Memory B cell (primary cell): ENCODE results near the gene STXBP1.

ENCODE experiments used
- ATAC-seq: fragments of 150-1000 bp; cut with Tn5 transposase; 2 replicates; pipeline ENCODE4 v1.10.0; 2021; ENCODE audit warnings: low read depth, mild to moderate bottlenecking, moderate library complexity
- DNase-seq, 2 donors: peaks; one replicate each; pipeline ENCODE4 v3.0.0; 2022; ENCODE audit warnings: low spot score in 2 of 2
- H3K27ac Mint-ChIP-seq: one replicate; pipeline ENCODE4 v1.8.0; 2022; ENCODE audit warnings: mild to moderate bottlenecking, moderate library complexity, mixed read lengths
- H3K27me3 Mint-ChIP-seq: one replicate; pipeline ENCODE4 v1.8.0; 2022; ENCODE audit warnings: mixed read lengths
- H3K36me3 Mint-ChIP-seq: one replicate; pipeline ENCODE4 v1.8.0; 2022; ENCODE audit warnings: mild to moderate bottlenecking, mixed read lengths
- H3K4me1 Mint-ChIP-seq: one replicate; pipeline ENCODE4 v1.8.0; 2022; ENCODE audit warnings: mixed read lengths
- H3K4me3 Mint-ChIP-seq: one replicate; pipeline ENCODE4 v1.8.0; 2022; ENCODE audit warnings: mild to moderate bottlenecking, moderate library complexity, mixed read lengths
- H3K9me3 Mint-ChIP-seq: one replicate; pipeline ENCODE4 v1.8.0; 2022; ENCODE audit warnings: mixed read lengths

STXBP1 gene

GRCh38 chr9:127586096-127586495 is 26.0 kb upstream of the STXBP1 start:
- Mint-ChIP-seq H3K4me1 (peaks cover 2% of the 10 kb centered on the region), H3K27me3 (peaks cover 12% of the 10 kb centered on the region), H3K9me3 (no peaks in the 10 kb centered on the region), H3K36me3 (no peaks in the 10 kb centered on the region), H3K4me3 (no peak overlapping the region), H3K27ac (no peak overlapping the region)
- DNase-seq = no peak
- ATAC-seq = no peak

DNA sequence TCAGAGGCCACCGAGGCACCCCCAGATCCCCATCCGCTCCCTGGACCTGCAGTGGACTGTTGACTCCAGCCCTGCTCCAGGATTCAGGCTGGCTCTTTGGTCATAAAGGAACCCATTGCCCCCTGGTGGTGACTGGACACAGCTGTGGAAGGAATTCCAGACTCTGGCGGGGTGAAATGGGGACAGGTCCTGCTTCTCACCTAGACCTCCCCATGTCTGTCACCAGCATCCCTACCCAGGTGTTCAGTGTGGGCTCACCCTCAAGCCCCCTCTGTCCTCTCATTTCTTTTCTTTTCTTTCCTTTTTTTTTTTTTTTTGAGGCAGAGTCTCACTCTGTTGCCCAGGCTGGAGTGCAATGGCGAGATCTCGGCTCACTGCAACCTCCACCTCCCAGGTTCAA is 25.5 kb upstream of the STXBP1 start:
- no peak overlapping the region for H3K27ac Mint-ChIP-seq
- H3K9me3 Mint-ChIP-seq = no peaks in the 10 kb centered on the region
- no peaks in the 10 kb centered on the region for H3K36me3 Mint-ChIP-seq
- ATAC-seq = peak; percentile 72
- peaks cover 2% of the 10 kb centered on the region for H3K4me1 Mint-ChIP-seq
- peaks cover 12% of the 10 kb centered on the region for H3K27me3 Mint-ChIP-seq
- H3K4me3 Mint-ChIP-seq = no peak overlapping the region
- peak; percentile 46 to 49 for DNase-seq

- Mint-ChIP-seq H3K27ac (no peak overlapping the region), H3K27me3 (peaks cover 9% of the 10 kb centered on the region), H3K9me3 (no peaks in the 10 kb centered on the region), H3K36me3 (no peaks in the 10 kb centered on the region), H3K4me3 (no peak overlapping the region), H3K4me1 (peaks cover 2% of the 10 kb centered on the region)
- DNase-seq (no peak), ATAC-seq (no peak)
These were observed 24.1 kb upstream of the STXBP1 start for GRCh38 chr9:127587966-127588365.

- ATAC-seq = no peak
- Mint-ChIP-seq H3K4me3 (no peak overlapping the region), H3K4me1 (peaks cover 2% of the 10 kb centered on the region), H3K27ac (no peak overlapping the region), H3K36me3 (no peaks in the 10 kb centered on the region), H3K27me3 (peaks cover 9% of the 10 kb centered on the region), H3K9me3 (no peaks in the 10 kb centered on the region)
- DNase-seq = no peak
These were observed 23.2 kb upstream of the STXBP1 start for GRCh38 chr9:127588740-127589506.

DNA sequence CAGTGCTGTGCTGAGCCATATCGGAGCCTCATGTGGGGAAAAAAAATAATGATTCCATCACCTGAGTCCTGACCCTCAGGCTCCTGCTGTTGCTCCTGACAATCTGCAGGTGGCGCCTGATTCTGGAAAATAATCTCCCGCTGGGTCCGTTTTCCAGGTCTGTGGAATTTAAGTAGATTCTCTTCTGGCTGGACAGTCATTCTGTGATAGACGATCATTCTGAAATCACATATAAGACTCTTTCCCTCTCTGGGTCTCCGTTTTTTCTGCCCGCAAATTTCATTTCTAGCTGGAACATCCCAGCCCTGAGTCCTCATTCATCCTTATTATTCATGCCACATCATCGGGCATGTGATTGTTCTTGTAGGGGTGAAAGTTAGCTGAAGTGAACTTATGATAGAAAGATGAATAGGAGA is 22.1 kb upstream of the STXBP1 start:
- H3K36me3 Mint-ChIP-seq = no peaks in the 10 kb centered on the region
- no peak for DNase-seq
- no peak overlapping the region for H3K4me3 Mint-ChIP-seq
- H3K27ac Mint-ChIP-seq = no peak overlapping the region
- ATAC-seq = peak; percentile 65
- peaks cover 9% of the 10 kb centered on the region for H3K27me3 Mint-ChIP-seq
- H3K4me1 Mint-ChIP-seq = peaks cover 2% of the 10 kb centered on the region
- H3K9me3 Mint-ChIP-seq = no peaks in the 10 kb centered on the region

GRCh38 chr9:127595611-127596010 is 16.5 kb upstream of the STXBP1 start:
- DNase-seq = no peak
- H3K9me3 Mint-ChIP-seq = no peaks in the 10 kb centered on the region
- no peaks in the 10 kb centered on the region for H3K4me1 Mint-ChIP-seq
- no peak overlapping the region for H3K27ac Mint-ChIP-seq
- ATAC-seq = no peak
- no peaks in the 10 kb centered on the region for H3K36me3 Mint-ChIP-seq
- H3K27me3 Mint-ChIP-seq = peaks cover 3% of the 10 kb centered on the region
- no peak overlapping the region for H3K4me3 Mint-ChIP-seq

- Mint-ChIP-seq H3K36me3 (no peaks in the 10 kb centered on the region), H3K9me3 (no peaks in the 10 kb centered on the region), H3K27me3 (peaks cover 3% of the 10 kb centered on the region), H3K27ac (no peak overlapping the region), H3K4me3 (no peak overlapping the region), H3K4me1 (no peaks in the 10 kb centered on the region)
- DNase-seq (no peak), ATAC-seq (no peak)
These were observed 13.1 kb upstream of the STXBP1 start for GRCh38 chr9:127598839-127599549.

- Mint-ChIP-seq H3K9me3 (no peaks in the 10 kb centered on the region), H3K27me3 (peaks cover 3% of the 10 kb centered on the region), H3K4me3 (no peak overlapping the region), H3K36me3 (no peaks in the 10 kb centered on the region), H3K27ac (no peak overlapping the region), H3K4me1 (no peaks in the 10 kb centered on the region)
- DNase-seq = no peak
- ATAC-seq = no peak
These were observed 12.6 kb upstream of the STXBP1 start for GRCh38 chr9:127599550-127599891.

DNA sequence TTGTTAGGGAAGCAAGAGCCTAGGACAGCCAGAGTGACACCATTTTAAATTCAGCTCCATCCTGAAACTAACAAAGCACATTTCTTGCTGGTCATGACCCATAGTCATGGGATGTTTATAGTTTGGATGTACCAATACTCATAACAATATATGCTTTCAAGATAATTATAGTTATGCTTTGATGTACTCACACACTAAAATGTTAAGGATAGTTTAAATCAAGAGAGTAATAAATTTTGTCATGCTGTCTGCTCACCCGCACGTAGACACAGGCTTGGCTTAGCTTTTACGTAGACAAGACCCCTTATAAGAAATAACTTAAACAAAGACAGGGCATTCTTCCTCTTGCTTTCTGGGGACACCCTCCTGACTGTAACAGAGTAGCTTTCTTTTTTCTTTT is 8.9 kb upstream of the STXBP1 start:
- H3K4me1 Mint-ChIP-seq = peaks cover 3% of the 10 kb centered on the region
- H3K36me3 Mint-ChIP-seq = no peaks in the 10 kb centered on the region
- no peak overlapping the region for H3K27ac Mint-ChIP-seq
- H3K9me3 Mint-ChIP-seq = no peaks in the 10 kb centered on the region
- DNase-seq (no peak), ATAC-seq (no peak)
- H3K27me3 Mint-ChIP-seq = peaks cover 5% of the 10 kb centered on the region
- H3K4me3 Mint-ChIP-seq = no peak overlapping the region

DNA sequence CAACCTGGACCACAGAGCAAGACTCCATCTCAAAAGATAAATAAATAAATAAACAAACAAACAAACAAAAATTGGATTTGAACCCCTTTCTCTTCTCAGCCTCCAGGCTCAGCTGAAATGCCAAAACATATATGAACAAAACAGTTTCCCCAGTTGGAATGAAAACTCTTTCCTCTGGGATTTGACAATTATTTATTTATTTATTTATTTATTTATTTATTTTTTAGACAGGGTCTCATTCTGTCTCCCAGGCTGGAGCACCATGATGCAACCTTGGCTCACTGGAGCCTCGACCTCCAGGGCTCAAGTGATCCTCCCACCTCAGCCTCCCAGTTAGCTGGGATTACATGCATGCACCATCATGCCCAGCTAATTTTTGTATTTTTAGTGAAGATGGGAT is 6.0 kb upstream of the STXBP1 start:
- DNase-seq = no peak
- Mint-ChIP-seq H3K4me1 (peaks cover 11% of the 10 kb centered on the region), H3K27ac (no peak overlapping the region), H3K9me3 (no peaks in the 10 kb centered on the region), H3K27me3 (peaks cover 15% of the 10 kb centered on the region), H3K4me3 (no peak overlapping the region), H3K36me3 (no peaks in the 10 kb centered on the region)
- no peak for ATAC-seq

DNA sequence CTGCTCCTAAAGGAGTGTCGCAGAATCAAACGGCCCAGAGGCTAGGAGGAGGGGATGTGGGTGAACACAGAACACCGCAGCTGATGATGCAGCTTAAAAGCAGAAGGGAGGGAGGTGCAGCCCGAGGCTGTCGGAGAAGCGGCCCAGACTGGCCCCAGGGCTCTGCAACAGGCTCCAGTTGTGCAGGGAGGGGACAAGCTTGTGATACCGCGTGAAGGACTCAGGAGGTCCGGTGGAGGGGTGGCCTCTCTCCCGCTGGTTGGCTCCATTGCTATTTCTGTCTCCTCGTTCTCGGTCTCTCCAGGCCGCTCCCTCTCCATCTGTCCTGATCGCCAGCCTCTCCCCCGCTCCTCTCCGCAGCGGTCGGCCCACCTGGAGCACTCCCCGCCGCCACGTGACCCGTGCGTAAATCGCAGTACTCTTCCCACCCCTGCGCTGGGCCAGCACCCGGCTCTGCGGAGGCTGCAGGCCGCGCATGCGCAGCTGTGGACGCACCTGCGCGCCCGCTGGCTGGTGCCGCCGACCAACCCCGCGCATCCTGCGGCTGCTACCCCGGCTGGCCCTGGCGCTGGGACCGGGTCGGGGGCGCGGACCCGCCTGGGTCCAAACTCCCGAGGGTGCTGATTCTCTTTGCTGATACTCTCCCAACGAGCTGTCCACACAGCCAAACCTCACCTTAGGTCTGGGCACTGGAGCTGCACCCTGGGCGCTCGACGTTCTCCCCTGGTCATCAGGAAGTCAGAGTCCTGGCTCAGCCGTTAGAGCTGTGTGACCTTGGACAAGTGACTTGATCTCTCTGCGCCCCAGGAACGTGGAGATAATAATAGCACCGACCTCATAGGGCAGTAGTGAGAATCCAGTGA is 3.7 kb upstream of the STXBP1 start:
- H3K9me3 Mint-ChIP-seq = no peaks in the 10 kb centered on the region
- H3K4me3 Mint-ChIP-seq = peak overlapping the region; percentile 87
- peak; percentile 65 to 69 for DNase-seq
- H3K27me3 Mint-ChIP-seq = peaks cover 20% of the 10 kb centered on the region
- H3K4me1 Mint-ChIP-seq = peaks cover 20% of the 10 kb centered on the region
- ATAC-seq = peak; percentile 60
- no peaks in the 10 kb centered on the region for H3K36me3 Mint-ChIP-seq
- peak overlapping the region; percentile 69 for H3K27ac Mint-ChIP-seq

GRCh38 chr9:127611603-127611898 is 526 bp upstream of the STXBP1 start:
- DNase-seq (no peak), ATAC-seq (no peak)
- Mint-ChIP-seq H3K36me3 (no peaks in the 10 kb centered on the region), H3K27me3 (peaks cover 23% of the 10 kb centered on the region), H3K27ac (peak overlapping the region; percentile 10), H3K4me3 (peak overlapping the region; percentile 95), H3K9me3 (no peaks in the 10 kb centered on the region), H3K4me1 (peaks cover 23% of the 10 kb centered on the region)

GRCh38 chr9:127612939-127613582 is 984 bp downstream of the STXBP1 start:
- peak overlapping the region; percentile 82 for H3K4me3 Mint-ChIP-seq
- H3K4me1 Mint-ChIP-seq = peaks cover 22% of the 10 kb centered on the region
- no peaks in the 10 kb centered on the region for H3K36me3 Mint-ChIP-seq
- DNase-seq (peak in 1 of 2 donors; percentile 34), ATAC-seq (no peak)
- no peak overlapping the region for H3K27ac Mint-ChIP-seq
- peaks cover 21% of the 10 kb centered on the region for H3K27me3 Mint-ChIP-seq
- H3K9me3 Mint-ChIP-seq = no peaks in the 10 kb centered on the region

DNA sequence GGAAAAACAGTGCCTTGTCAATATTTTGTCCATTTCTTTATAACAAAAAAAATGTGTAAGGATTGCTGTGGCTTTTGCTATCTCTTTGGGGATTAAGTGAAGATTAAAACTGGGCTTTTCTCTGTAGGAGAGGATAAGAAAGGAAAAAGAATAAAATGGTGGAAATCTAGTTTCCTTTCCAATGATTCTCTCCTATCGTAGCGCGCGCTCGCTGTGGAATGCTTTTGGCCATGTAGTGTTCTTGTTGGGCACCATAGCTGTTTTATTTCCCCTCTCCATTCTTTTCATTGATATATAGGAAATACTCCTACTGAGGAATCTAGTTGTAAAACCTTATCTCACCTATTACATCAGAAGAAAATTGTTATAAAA is 1.5 kb downstream of the STXBP1 start:
- no peaks in the 10 kb centered on the region for H3K9me3 Mint-ChIP-seq

More for the DNA sequence above, 1.5 kb downstream of the STXBP1 start:
- no peak for ATAC-seq
- no peak for DNase-seq
- Mint-ChIP-seq H3K4me3 (peak overlapping the region; percentile 82), H3K36me3 (no peaks in the 10 kb centered on the region), H3K27ac (no peak overlapping the region), H3K27me3 (peaks cover 21% of the 10 kb centered on the region), H3K4me1 (peaks cover 18% of the 10 kb centered on the region)
